Sigmoid colon (tissue), 7 donors: ENCODE measurements around the gene FBXO38. TPM values are rescaled to one million over a fixed set of nuclear protein-coding genes. Genes with fewer than 3 reads are reported as not detected.

ENCODE experiments used
- DNase-seq: peaks from one replicate; pipeline ENCODE4 v3.0.0-alpha.2; 2019
- H3K27ac ChIP-seq, 4 donors: fragments of 200-600 bp; sonication (generic); one replicate each; pipeline ENCODE4 v1.5.1; 2016 to 2019; ENCODE audit warnings: mild to moderate bottlenecking in 1 of 4
- H3K27me3 ChIP-seq, 3 donors: fragments of 200-600 bp; sonication (generic); one replicate each; pipeline ENCODE4 v1.5.1; 2019; ENCODE audit warnings: mild to moderate bottlenecking in 1 of 3
- H3K36me3 ChIP-seq, 4 donors: fragments of 200-600 bp; sonication (generic); one replicate each; pipeline ENCODE4 v1.5.1; 2016 to 2019
- H3K4me1 ChIP-seq, 4 donors: fragments of 200-600 bp; sonication (generic); one replicate each; pipeline ENCODE4 v1.5.1; 2017 to 2019
- H3K4me3 ChIP-seq, 4 donors: fragments of 200-600 bp; sonication (generic); one replicate each; pipeline ENCODE4 v1.5.1; 2017 to 2019; ENCODE audit warnings: mild to moderate bottlenecking in 2 of 4, moderate library complexity in 1 of 4
- H3K9me3 ChIP-seq, 4 donors: fragments of 200-600 bp in 3 of 4; sonication (generic) in 3 of 4; one replicate each; pipeline versions ENCODE4 v1.5.1 to v1.6.1; 2013 to 2019
- EP300 ChIP-seq, 4 donors: sonication (generic); formaldehyde crosslinking; IDR thresholded peaks; one replicate each; pipeline ENCODE4 v1.6.1; 2017; ENCODE audit warnings: antibody characterized with exemption in 4 of 4
- POLR2A ChIP-seq, 2 donors: fragments of 450-650 bp; IDR thresholded peaks; one replicate each; pipeline ENCODE4 v1.6.1; 2016; ENCODE audit warnings: antibody characterized with exemption in 2 of 2, mild to moderate bottlenecking in 2 of 2, moderate library complexity in 2 of 2
- POLR2AphosphoS5 ChIP-seq, 4 donors: sonication (generic); formaldehyde crosslinking; IDR thresholded peaks; one replicate each; pipeline ENCODE4 v1.6.1; 2017; ENCODE audit warnings: antibody characterized with exemption in 4 of 4
- WGBS, 2 donors: extraction: QIAGEN DNeasy Blood & Tissue Kit; methylation state at CpG; one replicate each; pipeline ENCODE4 v1.1.7; 2013; 5-methylcytosine and 5-hydroxymethylcytosine counted together
- intact Hi-C: fragments of 100-400 bp; cut with DNase I; formaldehyde crosslinking; loops from one replicate; pipeline ENCODE4 v1.15.1; 2023
- polyA plus RNA-seq, 3 donors: library from polyadenylated mRNA; stranded (reverse); fragments of 200-250 nt; gene quantifications; one replicate each; pipeline ENCODE4 v1.2.3, GENCODE V29; 2013
- total RNA-seq, 4 donors: library from RNA; depleted of rRNA; stranded (reverse); fragments of >200 nt; gene quantifications; one replicate each; pipeline ENCODE4 v1.1.0, GENCODE V29; 2016
- TF ChIP-seq, protein P1 (sequence below), 4 experiments: fragments of 450-650 bp in 3 of 4; fragments of 200-600 bp in 1 of 4; IDR thresholded peaks; one replicate each; pipeline ENCODE4 v1.5.1; 2016 to 2019; ENCODE audit warnings: antibody characterized with exemption in 4 of 4, mild to moderate bottlenecking in 3 of 4, moderate library complexity in 2 of 4
- donor health status: healthy with polysubstance abuse.
- donor health status: Bipolar disorder and iron deficiency.
- donor health status: healthy.

FBXO38 gene
- total and polyA plus RNA-seq, 7 donors = 11.4 to 59.6 (median 46.0) TPM

DNA sequence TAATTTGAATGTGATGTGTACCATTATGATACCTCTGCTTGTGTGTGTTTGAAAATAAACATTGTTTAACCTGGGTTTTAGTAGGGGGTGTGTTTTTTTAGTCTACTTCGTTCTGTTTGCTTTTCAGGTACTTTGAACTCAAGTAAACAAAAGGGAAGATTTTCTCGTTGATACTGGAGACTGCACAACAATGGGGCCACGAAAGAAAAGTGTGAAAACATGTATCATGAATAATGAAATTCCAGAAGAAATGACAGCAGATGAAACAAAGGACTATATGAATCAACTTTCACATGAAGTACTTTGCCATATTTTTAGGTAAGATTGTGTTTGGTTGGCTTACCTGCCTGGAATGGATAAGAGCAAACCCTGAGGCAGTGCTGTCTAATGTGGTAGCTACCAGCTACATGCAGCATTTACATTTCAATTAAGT, 10.8 kb downstream of the FBXO38 start:
- TF ChIP-seq POLR2A (IDR thresholded peaks at IDR 0.05) (no peak), POLR2AphosphoS5 (IDR thresholded peaks at IDR 0.05) (no peak), EP300 (IDR thresholded peaks at IDR 0.05) (no peak)
- TF ChIP-seq, protein P1, sequence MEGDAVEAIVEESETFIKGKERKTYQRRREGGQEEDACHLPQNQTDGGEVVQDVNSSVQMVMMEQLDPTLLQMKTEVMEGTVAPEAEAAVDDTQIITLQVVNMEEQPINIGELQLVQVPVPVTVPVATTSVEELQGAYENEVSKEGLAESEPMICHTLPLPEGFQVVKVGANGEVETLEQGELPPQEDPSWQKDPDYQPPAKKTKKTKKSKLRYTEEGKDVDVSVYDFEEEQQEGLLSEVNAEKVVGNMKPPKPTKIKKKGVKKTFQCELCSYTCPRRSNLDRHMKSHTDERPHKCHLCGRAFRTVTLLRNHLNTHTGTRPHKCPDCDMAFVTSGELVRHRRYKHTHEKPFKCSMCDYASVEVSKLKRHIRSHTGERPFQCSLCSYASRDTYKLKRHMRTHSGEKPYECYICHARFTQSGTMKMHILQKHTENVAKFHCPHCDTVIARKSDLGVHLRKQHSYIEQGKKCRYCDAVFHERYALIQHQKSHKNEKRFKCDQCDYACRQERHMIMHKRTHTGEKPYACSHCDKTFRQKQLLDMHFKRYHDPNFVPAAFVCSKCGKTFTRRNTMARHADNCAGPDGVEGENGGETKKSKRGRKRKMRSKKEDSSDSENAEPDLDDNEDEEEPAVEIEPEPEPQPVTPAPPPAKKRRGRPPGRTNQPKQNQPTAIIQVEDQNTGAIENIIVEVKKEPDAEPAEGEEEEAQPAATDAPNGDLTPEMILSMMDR (IDR thresholded peaks at IDR 0.05) = no peak

DNA sequence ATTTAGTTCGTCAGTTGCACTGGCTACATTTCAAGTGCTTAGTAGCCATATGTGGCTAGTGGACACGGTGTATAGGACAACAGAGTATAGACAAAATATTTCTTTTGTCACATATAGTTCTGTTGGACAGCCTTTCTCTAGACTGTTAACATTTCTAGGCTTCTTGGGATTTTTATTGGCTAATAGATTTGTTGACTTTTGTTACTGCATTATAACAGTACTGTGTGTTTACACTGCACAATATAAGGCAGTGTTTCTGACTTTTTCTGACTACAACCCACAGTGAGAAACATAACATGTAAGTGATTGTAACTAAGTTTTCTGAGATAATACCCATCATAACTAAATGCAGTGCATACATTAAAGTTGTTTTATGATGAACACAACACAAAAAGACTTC, 11.3 kb downstream of the FBXO38 start:
- Histone ChIP-seq H3K4me3 (no peak overlapping the region), H3K9me3 (no peaks in the 10 kb centered on the region), H3K36me3 (peaks cover 0 to 38% (median 12%) of the 10 kb centered on the region in 4 donors), H3K27me3 (no peaks in the 10 kb centered on the region), H3K4me1 (peaks cover 0 to 36% (median 13%) of the 10 kb centered on the region in 4 donors), H3K27ac (no peak overlapping the region)
- DNase-seq = no peak
- 13 to 59% methylated on average over 2 of the region's 2 CpGs for WGBS, 2 donors
- TF ChIP-seq POLR2AphosphoS5 (IDR thresholded peaks at IDR 0.05) (no peak), POLR2A (IDR thresholded peaks at IDR 0.05) (no peak), EP300 (IDR thresholded peaks at IDR 0.05) (no peak)
- TF ChIP-seq, protein P1 (IDR thresholded peaks at IDR 0.05) = no peak
- intact Hi-C loops = no loop called here

More for the DNA sequence above, 10.8 kb downstream of the FBXO38 start:
- no peak overlapping the region for H3K27ac ChIP-seq
- H3K4me1 ChIP-seq = peaks cover 0 to 36% (median 13%) of the 10 kb centered on the region in 4 donors
- intact Hi-C loops = no loop called here
- no peaks in the 10 kb centered on the region for H3K27me3 ChIP-seq
- peaks cover 0 to 34% (median 10%) of the 10 kb centered on the region in 4 donors for H3K36me3 ChIP-seq
- H3K4me3 ChIP-seq = no peak overlapping the region
- WGBS, 2 donors = 8 to 55% methylated on average over 3 of the region's 3 CpGs
- H3K9me3 ChIP-seq = no peaks in the 10 kb centered on the region
- no peak for DNase-seq

DNA sequence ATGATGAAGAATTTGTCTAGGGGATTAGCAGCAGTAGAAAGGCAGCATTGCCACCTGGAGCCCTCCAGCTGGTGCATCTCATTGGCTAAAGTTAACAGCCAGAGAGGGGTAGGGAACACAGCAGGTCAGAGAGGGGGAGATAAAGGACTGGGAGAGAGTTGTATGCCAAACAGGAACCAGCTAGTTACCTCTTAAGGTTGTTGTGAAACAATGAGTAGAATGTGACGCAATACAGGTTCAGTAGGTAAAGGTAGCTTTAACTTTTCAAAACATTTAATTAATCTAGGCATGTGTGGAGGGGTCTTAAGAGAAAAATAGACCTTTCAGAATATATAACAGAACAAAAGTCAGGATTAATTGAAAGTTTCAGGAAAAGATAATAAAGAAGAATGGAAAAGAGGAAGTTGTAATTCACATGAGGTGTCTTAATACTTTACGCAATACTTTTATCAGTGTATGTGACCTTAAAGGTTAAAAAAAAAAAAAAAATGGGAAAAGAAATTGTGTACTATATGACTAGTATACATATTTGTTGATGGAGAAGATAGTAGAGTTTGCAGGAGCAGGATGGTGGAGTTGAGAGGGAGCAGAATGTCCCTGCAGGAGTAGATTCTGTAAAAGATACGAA, 14.3 kb downstream of the FBXO38 start:
- no peak for TF ChIP-seq POLR2AphosphoS5 (IDR thresholded peaks at IDR 0.05)
- TF ChIP-seq, protein P1 (IDR thresholded peaks at IDR 0.05) = no peak
- TF ChIP-seq POLR2A (IDR thresholded peaks at IDR 0.05) = no peak
- TF ChIP-seq EP300 (IDR thresholded peaks at IDR 0.05) = no peak
- DNase-seq = no peak
- 65 to 83% methylated on average over 3 of the region's 3 CpGs for WGBS, 2 donors
- peaks cover 0 to 26% (median 12%) of the 10 kb centered on the region in 4 donors for H3K4me1 ChIP-seq
- intact Hi-C loops = no loop called here
- H3K36me3 ChIP-seq = peaks cover 0 to 64% (median 18%) of the 10 kb centered on the region in 4 donors
- H3K9me3 ChIP-seq = no peaks in the 10 kb centered on the region
- no peak overlapping the region for H3K27ac ChIP-seq
- no peaks in the 10 kb centered on the region for H3K27me3 ChIP-seq
- H3K4me3 ChIP-seq = no peak overlapping the region

DNA sequence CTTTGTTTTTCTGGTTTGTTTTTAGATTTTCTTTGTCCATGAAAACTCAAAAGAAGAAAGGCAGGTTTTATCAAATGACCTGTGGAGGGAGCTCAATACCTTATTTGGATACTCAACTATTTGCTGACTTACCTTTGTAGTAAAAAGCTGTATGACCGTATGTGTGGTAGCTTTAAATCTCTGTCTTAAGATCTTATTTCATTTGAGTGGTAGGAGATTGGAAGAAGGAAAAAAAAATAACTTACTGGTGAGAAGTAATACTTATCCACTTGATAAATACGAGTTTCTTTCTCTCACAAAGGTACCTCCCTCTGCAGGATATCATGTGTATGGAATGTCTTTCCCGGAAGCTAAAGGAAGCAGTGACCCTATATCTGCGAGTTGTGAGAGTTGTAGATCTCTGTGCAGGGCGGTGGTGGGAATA, 15.0 kb downstream of the FBXO38 start:
- Histone ChIP-seq H3K27ac (no peak overlapping the region), H3K36me3 (peaks cover 0 to 71% (median 18%) of the 10 kb centered on the region in 4 donors), H3K27me3 (no peaks in the 10 kb centered on the region), H3K9me3 (no peaks in the 10 kb centered on the region), H3K4me1 (peaks cover 0 to 26% (median 12%) of the 10 kb centered on the region in 4 donors), H3K4me3 (no peak overlapping the region)
- DNase-seq = no peak
- 55 to 69% methylated on average over 5 of the region's 5 CpGs for WGBS, 2 donors
- intact Hi-C loops = no loop called here
- TF ChIP-seq POLR2A (IDR thresholded peaks at IDR 0.05) = no peak
- TF ChIP-seq, protein P1 (IDR thresholded peaks at IDR 0.05) = no peak
